ENCODE data around the gene STK25.

The STK25 gene

DNA sequence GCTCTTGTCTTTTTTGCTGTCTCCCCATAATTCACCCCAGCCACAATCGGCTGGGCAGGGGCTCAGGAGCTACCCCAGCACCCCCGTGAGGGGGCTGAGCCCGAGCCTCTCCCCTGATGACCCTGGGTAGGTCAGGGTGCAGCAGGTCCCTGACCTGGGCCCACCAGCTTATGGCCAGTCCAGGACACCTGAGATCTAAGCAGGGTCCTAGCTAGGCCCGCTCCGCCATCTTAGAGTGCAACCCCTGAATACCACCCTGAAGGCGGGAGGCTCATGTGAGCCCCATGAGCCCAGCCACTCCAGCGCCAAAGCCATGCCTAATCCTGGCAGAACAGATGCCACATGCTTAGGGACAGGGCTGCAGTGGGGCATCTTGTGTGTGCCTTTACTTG lies 16.2 kb downstream of the STK25 start:
- peaks cover 22 to 87% (median 53%) of the 10 kb centered on the region in 3 donors for H3K36me3 ChIP-seq
- intact Hi-C loops (cut with DNase I; ENCODE audit: low total_unique reads) = no loop called here
- TF ChIP-seq, protein P1, sequence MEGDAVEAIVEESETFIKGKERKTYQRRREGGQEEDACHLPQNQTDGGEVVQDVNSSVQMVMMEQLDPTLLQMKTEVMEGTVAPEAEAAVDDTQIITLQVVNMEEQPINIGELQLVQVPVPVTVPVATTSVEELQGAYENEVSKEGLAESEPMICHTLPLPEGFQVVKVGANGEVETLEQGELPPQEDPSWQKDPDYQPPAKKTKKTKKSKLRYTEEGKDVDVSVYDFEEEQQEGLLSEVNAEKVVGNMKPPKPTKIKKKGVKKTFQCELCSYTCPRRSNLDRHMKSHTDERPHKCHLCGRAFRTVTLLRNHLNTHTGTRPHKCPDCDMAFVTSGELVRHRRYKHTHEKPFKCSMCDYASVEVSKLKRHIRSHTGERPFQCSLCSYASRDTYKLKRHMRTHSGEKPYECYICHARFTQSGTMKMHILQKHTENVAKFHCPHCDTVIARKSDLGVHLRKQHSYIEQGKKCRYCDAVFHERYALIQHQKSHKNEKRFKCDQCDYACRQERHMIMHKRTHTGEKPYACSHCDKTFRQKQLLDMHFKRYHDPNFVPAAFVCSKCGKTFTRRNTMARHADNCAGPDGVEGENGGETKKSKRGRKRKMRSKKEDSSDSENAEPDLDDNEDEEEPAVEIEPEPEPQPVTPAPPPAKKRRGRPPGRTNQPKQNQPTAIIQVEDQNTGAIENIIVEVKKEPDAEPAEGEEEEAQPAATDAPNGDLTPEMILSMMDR (IDR thresholded peaks at IDR 0.05) = no peak

GRCh38 chr2:241491549-241492173 lies 16.7 kb downstream of the STK25 start:
- DNase-seq = no peak
- H3K27me3 ChIP-seq = no peaks in the 10 kb centered on the region
- H3K36me3 ChIP-seq = peaks cover 17 to 87% (median 48%) of the 10 kb centered on the region in 3 donors
- H3K27ac ChIP-seq = no peak overlapping the region
- H3K4me3 ChIP-seq = no peak overlapping the region
- intact Hi-C loops (cut with DNase I; ENCODE audit: low total_unique reads) = no loop called here
- TF ChIP-seq, protein P1 (IDR thresholded peaks at IDR 0.05) = no peak
- no peaks in the 10 kb centered on the region for H3K4me1 ChIP-seq
- no peaks in the 10 kb centered on the region for H3K9me3 ChIP-seq

More for the DNA sequence above, 16.2 kb downstream of the STK25 start:
- no peak overlapping the region for H3K27ac ChIP-seq
- H3K4me3 ChIP-seq = no peak overlapping the region
- no peaks in the 10 kb centered on the region for H3K27me3 ChIP-seq
- H3K9me3 ChIP-seq = no peaks in the 10 kb centered on the region
- H3K4me1 ChIP-seq = no peaks in the 10 kb centered on the region
- peak in 1 of 2 donors; percentile 63 for DNase-seq

GRCh38 chr2:241490825-241491506 lies 17.4 kb downstream of the STK25 start:
- intact Hi-C loops (cut with DNase I; ENCODE audit: low total_unique reads) = no loop called here
- Histone ChIP-seq H3K4me1 (no peaks in the 10 kb centered on the region), H3K36me3 (peaks cover 10 to 83% (median 41%) of the 10 kb centered on the region in 3 donors), H3K27me3 (no peaks in the 10 kb centered on the region), H3K4me3 (no peak overlapping the region), H3K9me3 (no peaks in the 10 kb centered on the region), H3K27ac (no peak overlapping the region)
- TF ChIP-seq, protein P1 (IDR thresholded peaks at IDR 0.05) = no peak
- DNase-seq = no peak

GRCh38 chr2:241489733-241490680 lies 18.4 kb downstream of the STK25 start:
- Histone ChIP-seq H3K9me3 (no peaks in the 10 kb centered on the region), H3K36me3 (peaks cover under 1 to 73% (median 31%) of the 10 kb centered on the region in 3 donors), H3K4me3 (no peak overlapping the region), H3K4me1 (no peaks in the 10 kb centered on the region), H3K27ac (no peak overlapping the region), H3K27me3 (no peaks in the 10 kb centered on the region)
- DNase-seq = no peak
- TF ChIP-seq, protein P1 (IDR thresholded peaks at IDR 0.05) = no peak
- intact Hi-C loops (cut with DNase I; ENCODE audit: low total_unique reads) = no loop called here

- Histone ChIP-seq H3K4me3 (no peak overlapping the region), H3K27me3 (no peaks in the 10 kb centered on the region), H3K27ac (no peak overlapping the region), H3K36me3 (peaks cover 0 to 67% (median 26%) of the 10 kb centered on the region in 3 donors), H3K9me3 (no peaks in the 10 kb centered on the region), H3K4me1 (no peaks in the 10 kb centered on the region)
- intact Hi-C loops (cut with DNase I; ENCODE audit: low total_unique reads) = no loop called here
- TF ChIP-seq, protein P1 (IDR thresholded peaks at IDR 0.05) = no peak
- no peak for DNase-seq
Observed at GRCh38 chr2:241489088-241489487, 19.3 kb downstream of the STK25 start.
